Testis (tissue), 3 donors: ENCODE measurements around the gene TTC28. TPM values are rescaled to one million over a fixed set of nuclear protein-coding genes. Genes with fewer than 3 reads are reported as not detected.

ENCODE experiments used
- DNase-seq: peaks from one replicate; pipeline ENCODE4 v3.0.0-alpha.2; 2019
- H3K27ac ChIP-seq, 2 donors: fragments of 200-600 bp; sonication (generic); one replicate each; pipeline ENCODE4 v1.5.1; 2019
- H3K27me3 ChIP-seq: fragments of 200-600 bp; sonication (generic); one replicate; pipeline ENCODE4 v1.5.1; 2019
- H3K36me3 ChIP-seq: fragments of 200-600 bp; sonication (generic); one replicate; pipeline ENCODE4 v1.5.1; 2017; ENCODE audit warnings: low read depth; ENCODE audit errors: missing control alignments
- H3K4me1 ChIP-seq: fragments of 200-600 bp; sonication (generic); one replicate; pipeline ENCODE4 v1.5.1; 2019
- H3K4me3 ChIP-seq, 2 donors: fragments of 200-600 bp; sonication (generic); one replicate each; pipeline ENCODE4 v1.5.1; 2017 to 2019
- H3K9me3 ChIP-seq: fragments of 200-600 bp; sonication (generic); one replicate; pipeline ENCODE4 v1.5.1; 2017
- POLR2A ChIP-seq: fragments of 450-650 bp; IDR thresholded peaks from one replicate; pipeline ENCODE4 v1.6.1; 2017; ENCODE audit warnings: antibody characterized with exemption, mild to moderate bottlenecking, moderate library complexity
- WGBS, 2 donors: methylation state at CpG; one replicate each; pipeline ENCODE4 v1.1.5; 2018; 5-methylcytosine and 5-hydroxymethylcytosine counted together
- intact Hi-C: fragments of 100-400 bp; cut with DNase I; formaldehyde crosslinking; loops from one replicate; pipeline ENCODE4 v1.15.1; 2023; ENCODE audit warnings: low total_unique reads
- polyA plus RNA-seq: library from polyadenylated mRNA; stranded (reverse); fragments of 350-450 nt; fragmentation: Illumina TruSeq; extraction: RNeasy Lipid Tissue Mini Kit (QIAGEN cat#74804); gene quantifications from one replicate; pipeline ENCODE4 v1.2.3, GENCODE V29; 2014; ENCODE audit warnings: low read depth, low replicate concordance; ENCODE audit not compliant: insufficient read depth
- total RNA-seq, 2 donors: library from RNA; depleted of rRNA; stranded (reverse); fragments of >200 nt; gene quantifications; one replicate each; pipeline ENCODE4 v1.2.3, GENCODE V29; 2016
- TF ChIP-seq, protein P1 (sequence below), 3 experiments: fragments of 450-650 bp in 2 of 3; fragments of 200-600 bp in 1 of 3; sonication (generic) in 1 of 3; IDR thresholded peaks; one replicate each; pipeline ENCODE4 v1.5.1; 2016 to 2019; ENCODE audit warnings: antibody characterized with exemption in 3 of 3, mild to moderate bottlenecking in 2 of 3, moderate library complexity in 1 of 3

The TTC28 gene
- total and polyA plus RNA-seq, 3 donors from 2014 or later, result 29.4 to 121 (median 75.5) TPM

DNA sequence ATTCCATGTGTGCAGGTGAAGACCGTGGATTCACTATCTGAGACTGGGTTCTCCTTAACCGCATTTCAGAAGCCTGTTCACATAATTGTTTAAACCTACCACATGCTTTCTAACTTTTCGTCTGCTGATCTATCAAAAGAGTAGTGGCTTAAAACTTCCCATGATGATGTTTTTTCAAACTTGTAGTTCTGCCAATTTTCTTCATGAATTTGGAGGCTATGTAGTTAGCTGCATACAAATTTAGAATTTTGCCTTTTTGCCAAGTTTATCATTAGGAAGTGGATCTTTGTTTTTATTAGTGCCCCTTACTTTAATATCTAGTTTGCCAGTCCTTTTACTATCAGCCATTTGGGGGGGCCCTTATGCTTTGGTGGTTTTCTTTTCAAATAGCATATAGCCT, 703.1 kb downstream of the TTC28 start:
- no peak for DNase-seq
- WGBS, 2 donors, result 65 to 69% methylated on average over 3 of the region's 3 CpGs
- intact Hi-C loops, result no loop called here

DNA sequence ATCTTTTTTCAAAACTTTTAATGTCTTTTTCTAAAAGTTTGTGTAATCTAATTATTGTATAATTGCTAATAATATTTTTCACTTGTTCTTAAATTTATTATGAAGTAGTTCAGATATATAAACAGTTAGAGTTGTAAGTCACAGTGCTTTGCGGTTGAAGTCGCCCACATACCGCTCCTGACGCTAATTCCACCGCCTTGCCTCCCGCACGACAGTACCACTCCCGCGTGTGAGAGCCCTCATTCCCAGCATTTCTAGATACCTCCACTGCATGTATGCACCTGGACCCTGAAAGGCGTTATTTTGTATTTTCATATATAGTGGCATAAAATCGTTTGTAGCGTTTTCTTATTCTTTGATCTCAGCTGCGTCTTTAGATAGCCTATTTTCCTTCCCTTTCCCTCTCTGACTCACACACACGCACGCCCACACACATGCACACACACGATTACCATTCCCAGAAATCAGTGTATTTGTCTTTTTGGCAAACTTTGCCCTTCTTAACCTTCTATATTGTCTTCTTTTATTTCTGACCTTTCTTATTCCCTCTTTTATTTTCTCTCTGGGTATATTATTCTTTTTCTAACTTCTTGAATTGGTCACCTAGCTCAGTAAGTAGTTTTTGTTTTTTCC, 704.1 kb downstream of the TTC28 start:
- DNase-seq, result no peak
- TF ChIP-seq, protein P1, sequence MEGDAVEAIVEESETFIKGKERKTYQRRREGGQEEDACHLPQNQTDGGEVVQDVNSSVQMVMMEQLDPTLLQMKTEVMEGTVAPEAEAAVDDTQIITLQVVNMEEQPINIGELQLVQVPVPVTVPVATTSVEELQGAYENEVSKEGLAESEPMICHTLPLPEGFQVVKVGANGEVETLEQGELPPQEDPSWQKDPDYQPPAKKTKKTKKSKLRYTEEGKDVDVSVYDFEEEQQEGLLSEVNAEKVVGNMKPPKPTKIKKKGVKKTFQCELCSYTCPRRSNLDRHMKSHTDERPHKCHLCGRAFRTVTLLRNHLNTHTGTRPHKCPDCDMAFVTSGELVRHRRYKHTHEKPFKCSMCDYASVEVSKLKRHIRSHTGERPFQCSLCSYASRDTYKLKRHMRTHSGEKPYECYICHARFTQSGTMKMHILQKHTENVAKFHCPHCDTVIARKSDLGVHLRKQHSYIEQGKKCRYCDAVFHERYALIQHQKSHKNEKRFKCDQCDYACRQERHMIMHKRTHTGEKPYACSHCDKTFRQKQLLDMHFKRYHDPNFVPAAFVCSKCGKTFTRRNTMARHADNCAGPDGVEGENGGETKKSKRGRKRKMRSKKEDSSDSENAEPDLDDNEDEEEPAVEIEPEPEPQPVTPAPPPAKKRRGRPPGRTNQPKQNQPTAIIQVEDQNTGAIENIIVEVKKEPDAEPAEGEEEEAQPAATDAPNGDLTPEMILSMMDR (IDR thresholded peaks at IDR 0.05), result no peak
- TF ChIP-seq POLR2A, result no peak
- Histone ChIP-seq H3K27me3 (no peaks in the 10 kb centered on the region), H3K4me3 (no peak overlapping the region), H3K9me3 (no peaks in the 10 kb centered on the region), H3K27ac (no peak overlapping the region), H3K4me1 (no peaks in the 10 kb centered on the region), H3K36me3 (no peaks in the 10 kb centered on the region)
- 89 to 92% methylated on average over 16 of the region's 16 CpGs for WGBS, 2 donors
- intact Hi-C loops, result no loop called here

More for the DNA sequence above, 703.1 kb downstream of the TTC28 start:
- H3K9me3 ChIP-seq, result no peaks in the 10 kb centered on the region
- TF ChIP-seq, protein P1 (IDR thresholded peaks at IDR 0.05), result no peak
- TF ChIP-seq POLR2A, result no peak
- H3K4me3 ChIP-seq, result no peak overlapping the region
- no peak overlapping the region for H3K27ac ChIP-seq
- H3K36me3 ChIP-seq, result no peaks in the 10 kb centered on the region
- H3K4me1 ChIP-seq, result no peaks in the 10 kb centered on the region
- no peaks in the 10 kb centered on the region for H3K27me3 ChIP-seq

- DNase-seq, result no peak
- H3K4me1 ChIP-seq, result no peaks in the 10 kb centered on the region
- TF ChIP-seq, protein P1 (IDR thresholded peaks at IDR 0.05), result no peak
- no peak for TF ChIP-seq POLR2A
- 64 to 77% methylated on average over 1 of the region's 1 CpG for WGBS, 2 donors
- no peaks in the 10 kb centered on the region for H3K9me3 ChIP-seq
- no peak overlapping the region for H3K27ac ChIP-seq
- H3K27me3 ChIP-seq, result no peaks in the 10 kb centered on the region
- H3K36me3 ChIP-seq, result no peaks in the 10 kb centered on the region
- no peak overlapping the region for H3K4me3 ChIP-seq
- intact Hi-C loops, result no loop called here
Measured at GRCh38 chr22:27973846-27974245, 705.8 kb downstream of the TTC28 start.

DNA sequence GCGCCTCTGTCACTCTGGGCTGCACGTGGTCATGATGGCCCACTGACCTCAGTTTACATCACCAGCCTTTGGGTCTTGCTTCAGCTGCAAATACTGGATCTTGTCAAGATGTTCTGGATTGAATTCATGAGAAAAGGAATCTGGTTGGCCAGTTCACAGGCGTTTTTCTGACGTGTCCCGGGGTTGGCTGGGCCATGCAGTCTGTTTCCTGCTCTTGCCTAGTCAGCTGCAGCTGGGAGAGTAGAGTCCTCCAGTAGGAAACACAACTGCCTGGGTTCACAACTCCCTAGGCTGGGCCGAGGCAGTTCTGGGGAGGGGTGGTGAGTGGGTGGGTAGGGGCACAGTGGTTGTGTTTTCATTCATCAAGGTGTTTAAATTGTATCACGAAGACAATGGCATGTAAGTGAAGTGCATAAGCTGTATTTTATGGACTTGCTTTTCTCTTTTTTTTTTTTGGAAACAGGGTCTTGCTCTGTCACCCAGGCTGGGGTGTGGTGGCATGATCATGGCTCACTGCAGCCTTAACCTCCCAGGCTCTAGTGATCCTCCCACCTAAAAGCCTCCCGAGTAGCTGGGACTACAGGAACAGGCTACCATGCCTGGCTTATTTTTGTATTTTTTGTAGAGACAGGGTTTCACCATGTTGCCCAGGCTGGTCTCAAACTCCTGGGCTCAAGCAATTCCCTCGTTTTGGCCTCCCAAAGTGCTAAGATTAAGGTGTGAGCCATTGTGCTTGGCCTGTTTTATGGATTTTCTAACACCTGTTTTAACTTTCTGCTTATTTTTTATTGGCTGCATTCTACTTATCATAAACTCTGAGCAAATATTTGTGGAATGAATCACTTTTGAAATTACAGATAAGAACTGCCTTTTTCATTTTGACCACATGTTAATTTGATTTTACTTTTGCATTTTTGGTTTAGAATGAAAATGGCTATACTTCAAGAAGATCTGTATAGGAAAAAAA, 706.6 kb downstream of the TTC28 start:
- intact Hi-C loops, result no loop called here
- no peak overlapping the region for H3K27ac ChIP-seq
- TF ChIP-seq, protein P1 (IDR thresholded peaks at IDR 0.05), result no peak
- TF ChIP-seq POLR2A, result no peak
- no peaks in the 10 kb centered on the region for H3K36me3 ChIP-seq
- no peaks in the 10 kb centered on the region for H3K27me3 ChIP-seq
- no peaks in the 10 kb centered on the region for H3K4me1 ChIP-seq
- WGBS, 2 donors, result 79 to 81% methylated on average over 9 of the region's 9 CpGs
- no peak for DNase-seq
- no peaks in the 10 kb centered on the region for H3K9me3 ChIP-seq
- no peak overlapping the region for H3K4me3 ChIP-seq
